ENCODE measurements around the gene FGFRL1. TPM values are rescaled to one million over a fixed set of nuclear protein-coding genes. Genes with fewer than 3 reads are reported as not detected.

FGFRL1 gene
- polyA plus RNA-seq, 1 donor, result 295 TPM

GRCh38 chr4:1075225-1075624 lies 63.8 kb downstream of the FGFRL1 start:
- DNase-seq (ENCODE audit: low read depth), result no peak

- no peak for DNase-seq (ENCODE audit: low read depth)
Observed at GRCh38 chr4:1075809-1076699, 64.6 kb downstream of the FGFRL1 start.

Other genes starting within 250 kb of the FGFRL1 start
- 0.40 TPM for gene CPLX1, start 185.5 kb upstream of the FGFRL1 start, polyA plus RNA-seq (ENCODE audit: insufficient read length)
- 34.6 TPM for gene GAK, start 79.3 kb upstream of the FGFRL1 start, polyA plus RNA-seq (ENCODE audit: insufficient read length)
- 18.8 TPM for gene TMEM175, start 79.2 kb upstream of the FGFRL1 start, polyA plus RNA-seq (ENCODE audit: insufficient read length)
- 3.6 TPM for gene DGKQ, start 38.1 kb upstream of the FGFRL1 start, polyA plus RNA-seq (ENCODE audit: insufficient read length)
- gene IDUA, start 24.6 kb upstream of the FGFRL1 start, polyA plus RNA-seq (ENCODE audit: insufficient read length), result 13.9 TPM
- 5.2 TPM for gene SLC26A1, start 18.2 kb upstream of the FGFRL1 start, polyA plus RNA-seq (ENCODE audit: insufficient read length)
- gene RNF212, start 101.9 kb downstream of the FGFRL1 start, polyA plus RNA-seq (ENCODE audit: insufficient read length), result 1.7 TPM
- gene SPON2, start 161.0 kb downstream of the FGFRL1 start, polyA plus RNA-seq (ENCODE audit: insufficient read length), result 55.6 TPM
- 119 TPM for gene CTBP1, start 237.5 kb downstream of the FGFRL1 start, polyA plus RNA-seq (ENCODE audit: insufficient read length)

Data from forelimb muscle (tissue), 1 donor.